ENCODE data around the gene ALDOA. TPM values are rescaled to one million over a fixed set of nuclear protein-coding genes. Genes with fewer than 3 reads are reported as not detected.
"Not testable (repeated sequence)": the region's sequence is repeated elsewhere in the genome, so short reads cannot be mapped to it uniquely, and the experiment has no call there.

ALDOA gene
- polyA plus RNA-seq, 1 experiment = 631 TPM

GRCh38 chr16:30112197-30113030 lies 46.9 kb downstream of the ALDOA start:
- ChIA-PET POLR2A (interaction anchor here (0.7 kb wide), 1 partner anchor 47 kb away, joined by 4 read pairs; the partner anchor contains the start of gene ALDOA), CTCF (interaction anchor here (0.6 to 1.8 kb wide), 13 partner anchors 8 to 244 kb away, joined by 3 to 7 read pairs (median 3); partner anchors contain the start of genes TBX6 and YPEL3)
- TF ChIP-seq CTCF (IDR thresholded peaks at IDR 0.05; ENCODE audit: low read depth, low read length) = peak; percentile 63
- Histone ChIP-seq H3K27ac (ENCODE audit: low read depth, low read length) (no peak overlapping the region), H3K4me3 (ENCODE audit: low read depth, low read length) (no peak overlapping the region), H3K9me3 (ENCODE audit: control insufficient read depth, insufficient read depth, low read length) (no peaks in the 10 kb centered on the region), H3K27me3 (ENCODE audit: control insufficient read depth, insufficient read depth, low read length) (no peaks in the 10 kb centered on the region)
- no peak for DNase-seq (ENCODE audit: low read depth, low spot score)

GRCh38 chr16:30113031-30113710 lies 47.6 kb downstream of the ALDOA start, which contains the start of gene GDPD3:
Gene GDPD3 (minus strand): TSS chr16:30113537. CDS start chr16:30113478, 59 bp downstream.
- Histone ChIP-seq H3K9me3 (ENCODE audit: control insufficient read depth, insufficient read depth, low read length) (no peaks in the 10 kb centered on the region), H3K27ac (ENCODE audit: low read depth, low read length) (peak within 1 kb of the TSS; percentile 21), H3K27me3 (ENCODE audit: control insufficient read depth, insufficient read depth, low read length) (no peaks in the 10 kb centered on the region), H3K4me3 (ENCODE audit: low read depth, low read length) (no peak within 1 kb of the TSS)
- DNase-seq (ENCODE audit: low read depth, low spot score) = no peak
- POLR2A ChIA-PET = no interaction called here
- TF ChIP-seq CTCF (IDR thresholded peaks at IDR 0.05; ENCODE audit: low read depth, low read length) = no peak
- CTCF ChIA-PET = interaction anchor here (0.5 to 1.8 kb wide), 5 partner anchors 7 to 306 kb away, joined by 3 to 7 read pairs (median 4); partner anchors contain the start of genes TBX6 and YPEL3

GRCh38 chr16:30113711-30114333 lies 48.3 kb downstream of the ALDOA start:
- ChIA-PET POLR2A (no interaction called here), CTCF (interaction anchor here (0.5 kb wide), 1 partner anchor 305 kb away, joined by 3 read pairs; no protein-coding TSS in a partner anchor)
- DNase-seq (ENCODE audit: low read depth, low spot score) = no peak
- no peak overlapping the region for H3K4me3 ChIP-seq (ENCODE audit: low read depth, low read length)
- TF ChIP-seq CTCF (IDR thresholded peaks at IDR 0.05; ENCODE audit: low read depth, low read length) = no peak
- H3K27me3 ChIP-seq (ENCODE audit: control insufficient read depth, insufficient read depth, low read length) = no peaks in the 10 kb centered on the region
- peak overlapping the region; percentile 21 for H3K27ac ChIP-seq (ENCODE audit: low read depth, low read length)
- H3K9me3 ChIP-seq (ENCODE audit: control insufficient read depth, insufficient read depth, low read length) = no peaks in the 10 kb centered on the region

- Histone ChIP-seq H3K4me3 (ENCODE audit: low read depth, low read length) (no peak overlapping the region), H3K9me3 (ENCODE audit: control insufficient read depth, insufficient read depth, low read length) (no peaks in the 10 kb centered on the region), H3K27ac (ENCODE audit: low read depth, low read length) (no peak overlapping the region), H3K27me3 (ENCODE audit: control insufficient read depth, insufficient read depth, low read length) (no peaks in the 10 kb centered on the region)
- TF ChIP-seq CTCF (IDR thresholded peaks at IDR 0.05; ENCODE audit: low read depth, low read length) = no peak
- DNase-seq (ENCODE audit: low read depth, low spot score) = no peak
- CTCF ChIA-PET = no interaction called here
- POLR2A ChIA-PET = no interaction called here
Measured at GRCh38 chr16:30114411-30114810, 48.9 kb downstream of the ALDOA start.

- CTCF ChIA-PET = interaction anchor here (0.7 kb wide), 1 partner anchor 257 kb away, joined by 5 read pairs; no protein-coding TSS in a partner anchor
- DNase-seq (ENCODE audit: low read depth, low spot score); H3K27ac ChIP-seq (ENCODE audit: low read depth, low read length); H3K9me3 ChIP-seq (ENCODE audit: control insufficient read depth, insufficient read depth, low read length); POLR2A ChIA-PET; H3K4me3 ChIP-seq (ENCODE audit: low read depth, low read length); H3K27me3 ChIP-seq (ENCODE audit: control insufficient read depth, insufficient read depth, low read length): not testable (repeated sequence)
Measured at GRCh38 chr16:30114833-30115232, 49.3 kb downstream of the ALDOA start.

Data from AG04450 (cell line).